BE2C (cell line): ENCODE measurements around the gene PCGF2.

Experiments used
- DNase-seq: peaks from one replicate; pipeline ENCODE4 v3.0.0-alpha.2; 2020
- H3K27me3 ChIP-seq: fragments of 250-450 bp; sonication (Bioruptor Pico); 2 replicates; pipeline ENCODE4 v1.5.1; 2020; ENCODE audit warnings: mild to moderate bottlenecking
- H3K36me3 ChIP-seq: fragments of 250-450 bp; sonication (Bioruptor Pico); 2 replicates; pipeline ENCODE4 v1.5.1; 2020; ENCODE audit warnings: mild to moderate bottlenecking
- H3K4me1 ChIP-seq: fragments of 250-450 bp; sonication (Bioruptor Pico); 2 replicates; pipeline ENCODE4 v1.5.1; 2020
- H3K4me3 ChIP-seq: 2 replicates; pipeline ENCODE4 v1.5.1; 2011; ENCODE audit warnings: low read depth, low read length
- H3K9me3 ChIP-seq: fragments of 250-450 bp; sonication (Bioruptor Pico); 2 replicates; pipeline ENCODE4 v1.5.1; 2020
- TF ChIP-seq, protein P1 (sequence below): IDR thresholded peaks from 2 replicates; pipeline ENCODE4 v1.5.1; 2012; ENCODE audit warnings: mild to moderate bottlenecking, low read depth, low read length

The PCGF2 gene

DNA sequence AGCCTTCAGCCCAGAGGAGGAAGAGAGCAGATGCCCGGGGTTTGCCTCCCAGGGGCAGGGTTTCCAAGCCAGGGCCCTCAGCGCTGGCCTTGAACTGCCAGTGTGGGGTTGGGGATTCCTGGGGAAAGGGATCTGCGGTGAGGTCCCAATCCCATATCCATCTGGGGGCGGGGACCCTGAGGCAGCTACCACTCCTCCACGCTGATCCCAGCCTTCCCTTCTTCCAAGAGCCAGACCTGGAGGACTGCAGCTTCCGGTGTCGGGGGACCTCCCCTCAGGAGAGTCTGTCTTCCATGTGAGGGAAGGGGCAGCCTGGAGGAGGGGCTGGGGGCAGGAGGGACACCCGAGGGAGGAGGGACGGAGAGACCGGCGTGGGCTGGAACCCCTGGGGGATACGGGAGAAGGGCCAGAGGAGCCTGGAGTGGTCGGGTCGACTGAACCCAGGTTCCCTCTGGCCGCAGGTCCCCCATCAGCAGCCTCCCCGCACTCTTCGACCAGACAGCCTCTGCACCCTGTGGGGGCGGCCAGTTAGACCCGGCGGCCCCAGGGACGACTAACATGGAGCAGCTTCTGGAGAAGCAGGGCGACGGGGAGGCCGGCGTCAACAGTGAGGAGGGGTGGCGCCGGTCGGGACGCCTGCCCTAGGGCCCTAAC lies 28.7 kb downstream of the PCGF2 start:
- TF ChIP-seq, protein P1, sequence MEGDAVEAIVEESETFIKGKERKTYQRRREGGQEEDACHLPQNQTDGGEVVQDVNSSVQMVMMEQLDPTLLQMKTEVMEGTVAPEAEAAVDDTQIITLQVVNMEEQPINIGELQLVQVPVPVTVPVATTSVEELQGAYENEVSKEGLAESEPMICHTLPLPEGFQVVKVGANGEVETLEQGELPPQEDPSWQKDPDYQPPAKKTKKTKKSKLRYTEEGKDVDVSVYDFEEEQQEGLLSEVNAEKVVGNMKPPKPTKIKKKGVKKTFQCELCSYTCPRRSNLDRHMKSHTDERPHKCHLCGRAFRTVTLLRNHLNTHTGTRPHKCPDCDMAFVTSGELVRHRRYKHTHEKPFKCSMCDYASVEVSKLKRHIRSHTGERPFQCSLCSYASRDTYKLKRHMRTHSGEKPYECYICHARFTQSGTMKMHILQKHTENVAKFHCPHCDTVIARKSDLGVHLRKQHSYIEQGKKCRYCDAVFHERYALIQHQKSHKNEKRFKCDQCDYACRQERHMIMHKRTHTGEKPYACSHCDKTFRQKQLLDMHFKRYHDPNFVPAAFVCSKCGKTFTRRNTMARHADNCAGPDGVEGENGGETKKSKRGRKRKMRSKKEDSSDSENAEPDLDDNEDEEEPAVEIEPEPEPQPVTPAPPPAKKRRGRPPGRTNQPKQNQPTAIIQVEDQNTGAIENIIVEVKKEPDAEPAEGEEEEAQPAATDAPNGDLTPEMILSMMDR, result no peak
- no peak for DNase-seq
- Histone ChIP-seq H3K4me3 (no peak overlapping the region), H3K27me3 (no peaks in the 10 kb centered on the region), H3K4me1 (peaks cover 20% of the 10 kb centered on the region), H3K9me3 (no peaks in the 10 kb centered on the region), H3K36me3 (peaks cover 55% of the 10 kb centered on the region)

GRCh38 chr17:38717139-38717745 lies 30.9 kb downstream of the PCGF2 start:
- Histone ChIP-seq H3K4me3 (no peak overlapping the region), H3K4me1 (peaks cover 8% of the 10 kb centered on the region), H3K27me3 (no peaks in the 10 kb centered on the region), H3K36me3 (peaks cover 63% of the 10 kb centered on the region), H3K9me3 (no peaks in the 10 kb centered on the region)
- TF ChIP-seq, protein P1, result no peak
- no peak for DNase-seq

- Histone ChIP-seq H3K4me1 (peaks cover 8% of the 10 kb centered on the region), H3K9me3 (no peaks in the 10 kb centered on the region), H3K27me3 (no peaks in the 10 kb centered on the region), H3K36me3 (peaks cover 69% of the 10 kb centered on the region), H3K4me3 (no peak overlapping the region)
- TF ChIP-seq, protein P1, result no peak
- DNase-seq, result no peak
These were observed 31.6 kb downstream of the PCGF2 start for GRCh38 chr17:38716368-38717005.

DNA sequence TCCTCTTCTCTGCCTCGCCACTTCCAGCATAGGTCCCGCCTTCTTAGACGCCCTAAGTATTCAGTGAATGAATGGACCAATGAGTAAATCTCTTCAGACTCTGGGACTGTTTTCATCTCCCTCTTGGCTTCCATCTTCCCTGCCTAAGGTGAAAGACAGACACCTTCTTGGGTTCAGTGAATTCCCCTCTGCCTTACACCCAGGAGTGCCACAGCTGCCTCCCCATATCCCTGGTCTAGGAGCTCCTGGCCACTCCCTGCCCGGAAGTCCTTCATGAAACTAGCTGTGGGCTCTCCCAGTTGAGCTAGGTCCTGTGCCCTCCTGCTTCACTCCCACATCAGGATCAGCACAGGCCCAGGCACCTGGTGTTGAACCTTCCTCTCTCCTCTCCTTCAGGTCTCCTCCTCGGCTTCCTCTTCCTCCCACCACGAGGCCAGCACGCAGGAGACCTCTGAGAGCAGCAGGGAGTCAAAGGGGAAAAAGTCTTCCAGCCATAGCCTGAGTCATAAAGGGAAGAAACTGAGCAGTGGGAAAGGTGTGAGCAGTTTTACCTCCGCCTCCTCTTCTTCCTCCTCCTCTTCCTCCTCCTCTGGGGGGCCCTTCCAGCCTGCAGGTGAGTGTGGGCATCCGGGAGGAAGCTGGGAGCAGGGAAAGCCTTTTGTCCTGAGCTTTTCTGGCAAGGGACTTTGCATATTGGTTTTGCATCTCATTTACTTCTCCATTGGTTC lies 32.8 kb downstream of the PCGF2 start:
- H3K4me1 ChIP-seq, result peaks cover 5% of the 10 kb centered on the region
- H3K36me3 ChIP-seq, result peaks cover 60% of the 10 kb centered on the region

DNA sequence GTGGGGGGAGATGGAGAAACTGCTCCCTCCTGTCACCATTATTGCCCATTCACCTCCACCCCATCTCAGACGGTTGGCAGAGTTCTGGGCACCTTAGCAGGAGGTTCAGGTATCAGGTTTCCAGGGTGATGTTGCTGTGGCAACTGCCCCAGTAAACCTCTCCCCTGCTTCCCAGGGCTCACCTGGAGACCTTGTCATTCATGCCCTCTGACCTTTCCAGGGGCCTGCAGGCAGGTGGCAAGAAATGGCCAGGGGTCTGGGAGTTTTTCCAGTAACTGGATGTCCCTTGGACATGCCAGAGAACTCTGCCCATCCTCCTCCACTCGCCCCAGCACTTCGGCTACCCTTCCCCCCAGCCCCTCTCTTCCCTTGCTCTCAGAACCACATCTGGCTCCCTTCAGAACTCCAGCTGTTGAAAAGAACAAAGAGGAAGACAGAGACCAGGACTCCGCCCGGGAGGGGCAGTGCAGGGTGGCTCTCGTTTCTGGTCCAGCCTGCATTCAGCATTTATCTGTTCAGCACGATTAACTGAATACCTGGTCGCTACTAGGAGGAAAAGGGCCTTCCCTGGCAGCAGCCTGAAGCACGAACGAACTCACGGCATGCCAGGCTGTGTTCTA lies 34.6 kb downstream of the PCGF2 start:
- DNase-seq, result no peak
- Histone ChIP-seq H3K4me3 (no peak overlapping the region), H3K4me1 (no peaks in the 10 kb centered on the region), H3K9me3 (no peaks in the 10 kb centered on the region), H3K36me3 (peaks cover 66% of the 10 kb centered on the region), H3K27me3 (no peaks in the 10 kb centered on the region)
- TF ChIP-seq, protein P1, result no peak

More for the DNA sequence above, 32.8 kb downstream of the PCGF2 start:
- TF ChIP-seq, protein P1, result no peak
- Histone ChIP-seq H3K4me3 (no peak overlapping the region), H3K9me3 (no peaks in the 10 kb centered on the region), H3K27me3 (no peaks in the 10 kb centered on the region)
- no peak for DNase-seq
